Kidney epithelial cell (primary cell): Measurements from ENCODE around the gene AIFM3. TPM values are rescaled to one million over a fixed set of nuclear protein-coding genes. Genes with fewer than 3 reads are reported as not detected.

ENCODE experiments used
- DNase-seq: peaks from one replicate; pipeline ENCODE4 v3.0.0-alpha.2; 2010; ENCODE audit warnings: low read depth
- H3K27me3 ChIP-seq: 2 replicates; pipeline ENCODE4 v1.6.0; 2011; ENCODE audit warnings: low read length; ENCODE audit not compliant: control insufficient read depth, insufficient read depth
- H3K36me3 ChIP-seq: 2 replicates; pipeline ENCODE4 v1.5.1; 2011; ENCODE audit warnings: low read length; ENCODE audit not compliant: control insufficient read depth, insufficient read depth
- H3K4me3 ChIP-seq: 2 replicates; pipeline ENCODE4 v1.5.1; 2011; ENCODE audit warnings: low read depth, mild to moderate bottlenecking, control low read depth, low read length
- total RNA-seq: library from RNA; depleted of rRNA; stranded (reverse); fragments of >200 nt; gene quantifications from 2 replicates; pipeline ENCODE4 v1.2.3, GENCODE V29; 2015
- TF ChIP-seq, protein P1 (sequence below): IDR thresholded peaks from 2 replicates; pipeline ENCODE4 v1.5.1; 2011; ENCODE audit warnings: mild to moderate bottlenecking, moderate library complexity, low read length, control low read depth, inconsistent platforms; ENCODE audit not compliant: insufficient read depth, poor library complexity, severe bottlenecking

Gene AIFM3, protein sequence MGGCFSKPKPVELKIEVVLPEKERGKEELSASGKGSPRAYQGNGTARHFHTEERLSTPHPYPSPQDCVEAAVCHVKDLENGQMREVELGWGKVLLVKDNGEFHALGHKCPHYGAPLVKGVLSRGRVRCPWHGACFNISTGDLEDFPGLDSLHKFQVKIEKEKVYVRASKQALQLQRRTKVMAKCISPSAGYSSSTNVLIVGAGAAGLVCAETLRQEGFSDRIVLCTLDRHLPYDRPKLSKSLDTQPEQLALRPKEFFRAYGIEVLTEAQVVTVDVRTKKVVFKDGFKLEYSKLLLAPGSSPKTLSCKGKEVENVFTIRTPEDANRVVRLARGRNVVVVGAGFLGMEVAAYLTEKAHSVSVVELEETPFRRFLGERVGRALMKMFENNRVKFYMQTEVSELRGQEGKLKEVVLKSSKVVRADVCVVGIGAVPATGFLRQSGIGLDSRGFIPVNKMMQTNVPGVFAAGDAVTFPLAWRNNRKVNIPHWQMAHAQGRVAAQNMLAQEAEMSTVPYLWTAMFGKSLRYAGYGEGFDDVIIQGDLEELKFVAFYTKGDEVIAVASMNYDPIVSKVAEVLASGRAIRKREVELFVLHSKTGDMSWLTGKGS
- total RNA-seq, result 0.75 and 1.5 TPM in 2 replicates

DNA sequence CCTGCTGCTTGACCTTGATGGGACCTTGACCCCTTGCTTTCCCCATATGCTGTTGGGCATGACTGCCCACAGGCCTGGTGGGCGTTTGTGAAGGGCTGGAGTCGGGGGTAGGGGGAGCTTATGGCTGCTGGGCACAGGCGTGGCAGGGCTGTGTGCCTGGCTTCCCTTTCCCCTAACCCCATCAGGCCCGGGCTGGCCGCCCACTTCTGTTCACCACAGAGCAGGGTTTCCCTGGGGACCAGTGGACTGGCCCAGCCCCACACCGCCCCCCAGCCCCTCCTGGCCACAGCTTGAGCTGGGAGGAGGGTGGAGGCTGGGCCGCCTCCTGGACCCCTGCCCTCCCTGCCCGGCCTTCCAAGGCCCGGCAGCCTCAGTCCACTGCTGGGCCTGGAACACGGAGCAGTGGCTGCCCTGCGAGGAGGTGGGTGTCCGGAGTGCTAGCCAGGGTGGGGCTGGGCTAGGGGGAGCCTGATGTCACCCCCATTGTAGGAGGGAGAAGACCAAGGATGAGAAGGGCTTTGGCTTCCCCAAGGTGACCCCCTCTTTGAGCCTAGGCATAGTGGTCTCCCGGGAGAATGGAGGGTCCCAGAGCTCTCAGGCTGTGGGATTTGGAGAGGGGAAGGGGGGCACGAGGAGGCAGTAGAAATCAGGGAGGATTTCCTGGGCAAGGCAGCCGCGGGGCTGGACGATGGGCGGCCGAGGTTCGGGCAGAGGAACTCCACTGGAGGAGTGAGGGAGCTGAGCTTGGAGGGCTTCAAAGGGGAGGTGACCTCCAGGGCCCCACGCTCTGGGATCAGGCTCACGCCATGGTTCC, at the start of gene AIFM3:
Gene AIFM3 (plus strand): TSS at position 373 of the 814 bp plus-strand sequence. CDS start 690 bp downstream, outside the sequence.
- no peak for DNase-seq
- no peak within 1 kb of the TSS for H3K4me3 ChIP-seq
- H3K27me3 ChIP-seq, result peaks cover 18% of the 10 kb centered on the region
- no peaks in the 10 kb centered on the region for H3K36me3 ChIP-seq
- TF ChIP-seq, protein P1, sequence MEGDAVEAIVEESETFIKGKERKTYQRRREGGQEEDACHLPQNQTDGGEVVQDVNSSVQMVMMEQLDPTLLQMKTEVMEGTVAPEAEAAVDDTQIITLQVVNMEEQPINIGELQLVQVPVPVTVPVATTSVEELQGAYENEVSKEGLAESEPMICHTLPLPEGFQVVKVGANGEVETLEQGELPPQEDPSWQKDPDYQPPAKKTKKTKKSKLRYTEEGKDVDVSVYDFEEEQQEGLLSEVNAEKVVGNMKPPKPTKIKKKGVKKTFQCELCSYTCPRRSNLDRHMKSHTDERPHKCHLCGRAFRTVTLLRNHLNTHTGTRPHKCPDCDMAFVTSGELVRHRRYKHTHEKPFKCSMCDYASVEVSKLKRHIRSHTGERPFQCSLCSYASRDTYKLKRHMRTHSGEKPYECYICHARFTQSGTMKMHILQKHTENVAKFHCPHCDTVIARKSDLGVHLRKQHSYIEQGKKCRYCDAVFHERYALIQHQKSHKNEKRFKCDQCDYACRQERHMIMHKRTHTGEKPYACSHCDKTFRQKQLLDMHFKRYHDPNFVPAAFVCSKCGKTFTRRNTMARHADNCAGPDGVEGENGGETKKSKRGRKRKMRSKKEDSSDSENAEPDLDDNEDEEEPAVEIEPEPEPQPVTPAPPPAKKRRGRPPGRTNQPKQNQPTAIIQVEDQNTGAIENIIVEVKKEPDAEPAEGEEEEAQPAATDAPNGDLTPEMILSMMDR, result no peak

DNA sequence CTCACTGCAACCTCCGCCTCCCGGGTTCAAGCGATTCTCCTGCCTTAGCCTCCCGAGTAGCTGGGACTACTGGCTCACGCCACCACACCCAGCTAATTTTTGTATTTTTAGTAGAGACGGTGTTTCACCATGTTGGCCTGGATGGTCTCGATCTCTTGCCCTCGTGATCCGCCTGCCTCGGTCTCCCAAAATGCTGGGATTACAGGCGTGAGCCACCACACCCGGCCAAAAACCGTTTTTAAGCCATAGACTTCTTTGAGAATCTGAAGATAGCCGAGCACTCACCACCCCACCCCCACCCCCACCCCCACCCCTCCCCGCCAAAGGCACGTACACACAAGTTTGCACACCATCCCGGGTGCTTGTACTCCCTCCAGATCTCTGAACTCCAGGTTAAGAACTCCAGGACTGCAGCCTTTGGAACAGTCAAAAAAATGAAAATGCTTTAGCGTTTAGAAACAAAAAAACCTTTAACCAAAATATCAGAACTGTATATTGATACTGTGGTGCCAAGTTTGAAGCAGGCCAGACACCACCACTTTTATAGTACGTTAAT, 48.3 kb upstream of the AIFM3 start:
- no peaks in the 10 kb centered on the region for H3K36me3 ChIP-seq
- no peaks in the 10 kb centered on the region for H3K27me3 ChIP-seq

DNA sequence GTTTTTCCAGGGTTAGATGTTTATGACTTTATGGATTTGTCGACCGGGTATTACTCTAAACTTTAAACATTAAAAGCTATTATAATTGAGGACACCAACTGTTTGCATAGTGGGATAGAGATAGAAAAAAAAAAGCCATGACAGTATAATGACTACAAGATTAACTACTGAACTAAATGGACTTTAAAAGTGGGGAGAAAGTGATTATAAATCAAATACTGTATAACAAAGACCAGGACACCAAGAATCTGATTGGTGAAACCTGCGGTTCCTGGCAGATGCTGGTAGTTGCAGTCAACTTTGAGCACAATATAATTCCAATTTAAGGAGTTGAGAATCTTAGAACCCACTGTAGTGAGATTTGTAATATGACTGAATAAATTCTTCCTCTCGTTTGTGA, 47.3 kb upstream of the AIFM3 start:
- TF ChIP-seq, protein P1, result no peak
- no peaks in the 10 kb centered on the region for H3K27me3 ChIP-seq
- no peaks in the 10 kb centered on the region for H3K36me3 ChIP-seq
- no peak for DNase-seq
- peak overlapping the region; percentile 64 for H3K4me3 ChIP-seq

More for the DNA sequence above, 48.3 kb upstream of the AIFM3 start:
- no peak for DNase-seq
- H3K4me3 ChIP-seq, result peak overlapping the region; percentile 64
- TF ChIP-seq, protein P1, result no peak

DNA sequence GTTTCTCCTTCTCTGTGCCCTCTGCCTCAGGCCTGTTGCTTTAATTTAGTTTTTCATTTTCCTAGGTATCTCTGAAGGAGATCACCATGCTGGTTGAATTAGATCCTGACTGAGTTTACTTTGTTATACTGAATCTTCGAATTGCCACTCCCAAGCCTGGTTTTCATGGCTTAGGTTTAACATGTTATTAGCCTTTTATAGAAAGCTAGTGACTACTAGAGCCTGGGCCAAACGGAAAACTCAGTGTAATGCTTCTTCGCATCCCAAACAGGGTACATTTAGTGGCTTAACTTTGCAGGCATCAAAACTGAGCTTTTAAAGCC, 46.2 kb upstream of the AIFM3 start:
- DNase-seq, result no peak
- peak overlapping the region; percentile 64 for H3K4me3 ChIP-seq
- H3K27me3 ChIP-seq, result no peaks in the 10 kb centered on the region
- H3K36me3 ChIP-seq, result no peaks in the 10 kb centered on the region
- TF ChIP-seq, protein P1, result no peak

DNA sequence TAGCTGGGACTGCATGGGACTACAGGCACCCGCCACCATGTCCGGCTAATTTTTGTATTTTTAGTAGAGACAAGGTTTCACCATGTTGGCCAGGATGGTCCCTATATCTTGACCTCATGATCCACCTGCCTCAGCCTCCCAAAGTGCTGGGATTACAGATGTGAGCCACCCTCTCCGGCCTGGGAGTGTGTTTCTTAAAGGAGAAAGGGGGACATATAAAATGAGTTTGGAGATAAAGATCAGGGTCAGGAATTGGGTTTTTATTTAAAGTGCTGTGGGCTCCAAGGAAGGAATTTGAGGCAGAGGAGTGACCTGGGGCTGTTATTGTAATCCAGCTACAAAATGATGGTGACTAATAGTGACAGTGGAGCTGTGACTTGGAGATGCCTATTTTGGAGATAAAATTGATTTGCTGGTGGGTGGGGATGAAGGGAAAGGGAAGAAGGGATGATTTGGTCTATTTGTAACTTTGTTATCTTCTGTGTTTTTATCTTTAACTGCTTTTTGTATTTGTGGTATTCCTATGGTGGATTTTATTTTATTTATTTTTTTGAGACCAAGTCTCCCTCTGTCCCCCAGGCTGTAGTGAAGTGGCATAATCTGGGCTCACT, 44.8 kb upstream of the AIFM3 start:
- DNase-seq, result no peak
- TF ChIP-seq, protein P1, result no peak
- Histone ChIP-seq H3K4me3 (no peak overlapping the region), H3K27me3 (no peaks in the 10 kb centered on the region), H3K36me3 (no peaks in the 10 kb centered on the region)
